Astrocyte of the spinal cord (primary cell): ENCODE data around the gene ACADS.

Experiments used
- DNase-seq: peaks from one replicate; pipeline ENCODE4 v3.0.0; 2011; ENCODE audit warnings: low read depth, low spot score
- H3K4me3 ChIP-seq: 2 replicates; pipeline ENCODE4 v1.5.1; 2011; ENCODE audit warnings: low read depth, mild to moderate bottlenecking, low read length, moderate library complexity
- in situ Hi-C: cut with HindIII; loops from 2 replicates; pipeline ENCODE4 v1.10.0; 2017; ENCODE audit warnings: low sequenced_read_pairs
- TF ChIP-seq, protein P1 (sequence below): IDR thresholded peaks from 2 replicates; pipeline ENCODE4 v1.5.1; 2012; ENCODE audit warnings: low read depth, mild to moderate bottlenecking, low read length, inconsistent platforms

ACADS gene

DNA sequence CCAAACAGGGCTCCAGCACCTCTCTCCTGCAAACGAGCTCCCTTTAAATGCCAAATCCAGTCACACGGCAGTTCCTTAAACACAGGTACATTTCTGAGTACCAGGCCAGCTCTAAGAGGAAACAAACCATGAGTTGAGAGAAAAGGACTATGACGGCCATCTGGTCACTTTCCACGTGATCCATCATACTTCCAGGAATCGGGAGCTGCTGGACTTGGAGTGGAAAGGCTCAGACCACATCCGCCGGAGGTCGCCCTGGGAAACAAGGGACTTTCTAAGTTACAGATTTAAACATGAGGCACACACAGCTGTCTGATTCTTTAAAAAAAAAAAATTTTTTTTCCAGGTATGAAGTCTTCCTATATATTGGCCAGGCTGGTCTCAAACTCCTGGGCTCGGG, 39.2 kb downstream of the ACADS start:
- no peak overlapping the region for H3K4me3 ChIP-seq
- DNase-seq, result no peak
- in situ Hi-C loops, result no loop called here
- TF ChIP-seq, protein P1, sequence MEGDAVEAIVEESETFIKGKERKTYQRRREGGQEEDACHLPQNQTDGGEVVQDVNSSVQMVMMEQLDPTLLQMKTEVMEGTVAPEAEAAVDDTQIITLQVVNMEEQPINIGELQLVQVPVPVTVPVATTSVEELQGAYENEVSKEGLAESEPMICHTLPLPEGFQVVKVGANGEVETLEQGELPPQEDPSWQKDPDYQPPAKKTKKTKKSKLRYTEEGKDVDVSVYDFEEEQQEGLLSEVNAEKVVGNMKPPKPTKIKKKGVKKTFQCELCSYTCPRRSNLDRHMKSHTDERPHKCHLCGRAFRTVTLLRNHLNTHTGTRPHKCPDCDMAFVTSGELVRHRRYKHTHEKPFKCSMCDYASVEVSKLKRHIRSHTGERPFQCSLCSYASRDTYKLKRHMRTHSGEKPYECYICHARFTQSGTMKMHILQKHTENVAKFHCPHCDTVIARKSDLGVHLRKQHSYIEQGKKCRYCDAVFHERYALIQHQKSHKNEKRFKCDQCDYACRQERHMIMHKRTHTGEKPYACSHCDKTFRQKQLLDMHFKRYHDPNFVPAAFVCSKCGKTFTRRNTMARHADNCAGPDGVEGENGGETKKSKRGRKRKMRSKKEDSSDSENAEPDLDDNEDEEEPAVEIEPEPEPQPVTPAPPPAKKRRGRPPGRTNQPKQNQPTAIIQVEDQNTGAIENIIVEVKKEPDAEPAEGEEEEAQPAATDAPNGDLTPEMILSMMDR, result no peak

- TF ChIP-seq, protein P1, result no peak
- in situ Hi-C loops, result no loop called here
- DNase-seq, result no peak
- H3K4me3 ChIP-seq, result no peak overlapping the region
These were observed 40.9 kb downstream of the ACADS start for GRCh38 chr12:120766566-120766965.

DNA sequence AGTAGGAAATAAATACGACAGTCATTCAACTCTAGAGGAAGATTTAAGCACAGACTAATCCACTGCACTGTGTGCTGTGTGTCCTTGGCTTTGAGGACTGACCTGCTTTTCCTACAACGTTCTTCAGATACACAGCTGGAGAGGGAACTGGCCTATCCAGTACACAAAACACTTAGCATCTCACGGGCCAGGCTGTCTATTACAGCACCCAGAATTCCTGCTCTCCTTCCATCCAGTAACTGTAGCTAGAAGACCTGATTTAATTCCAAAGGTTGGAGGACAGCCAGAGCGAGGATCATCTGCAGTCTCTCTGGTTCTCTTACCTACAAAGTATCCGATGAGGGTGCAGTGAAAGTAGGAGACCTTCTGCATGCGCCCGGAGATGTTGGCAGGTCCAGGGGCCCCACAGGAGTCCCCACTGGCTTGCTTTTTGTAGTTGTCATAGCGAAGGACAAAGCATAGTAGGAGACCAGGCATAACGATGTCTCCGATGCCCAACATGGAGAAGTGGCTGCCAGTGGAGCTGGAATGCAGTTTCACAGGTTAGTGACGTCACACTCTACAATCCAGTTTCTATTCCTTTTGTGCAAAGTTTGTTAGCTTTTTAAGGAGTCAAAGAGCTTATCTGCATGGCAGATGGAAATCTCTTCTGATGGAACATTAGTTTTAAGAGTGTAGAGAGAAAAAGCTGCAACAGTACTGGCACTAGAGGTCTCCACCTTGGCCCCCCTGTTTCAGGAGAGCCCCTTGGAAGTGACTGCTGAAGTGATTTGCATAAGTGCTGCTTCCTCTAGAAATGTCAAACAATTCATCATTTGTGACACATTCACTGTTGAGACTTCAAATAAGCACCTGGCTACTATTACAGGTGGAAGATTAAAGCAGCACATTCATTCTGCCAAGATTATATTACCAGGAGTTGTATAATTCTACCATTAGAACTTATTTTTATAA, 41.7 kb downstream of the ACADS start:
- no peak overlapping the region for H3K4me3 ChIP-seq
- no peak for DNase-seq
- in situ Hi-C loops, result no loop called here
- TF ChIP-seq, protein P1, result no peak

- TF ChIP-seq, protein P1, result no peak
- DNase-seq, result peak; percentile 18
- no peak overlapping the region for H3K4me3 ChIP-seq
- in situ Hi-C loops, result no loop called here
These were observed 45.5 kb downstream of the ACADS start for GRCh38 chr12:120771097-120771496.

DNA sequence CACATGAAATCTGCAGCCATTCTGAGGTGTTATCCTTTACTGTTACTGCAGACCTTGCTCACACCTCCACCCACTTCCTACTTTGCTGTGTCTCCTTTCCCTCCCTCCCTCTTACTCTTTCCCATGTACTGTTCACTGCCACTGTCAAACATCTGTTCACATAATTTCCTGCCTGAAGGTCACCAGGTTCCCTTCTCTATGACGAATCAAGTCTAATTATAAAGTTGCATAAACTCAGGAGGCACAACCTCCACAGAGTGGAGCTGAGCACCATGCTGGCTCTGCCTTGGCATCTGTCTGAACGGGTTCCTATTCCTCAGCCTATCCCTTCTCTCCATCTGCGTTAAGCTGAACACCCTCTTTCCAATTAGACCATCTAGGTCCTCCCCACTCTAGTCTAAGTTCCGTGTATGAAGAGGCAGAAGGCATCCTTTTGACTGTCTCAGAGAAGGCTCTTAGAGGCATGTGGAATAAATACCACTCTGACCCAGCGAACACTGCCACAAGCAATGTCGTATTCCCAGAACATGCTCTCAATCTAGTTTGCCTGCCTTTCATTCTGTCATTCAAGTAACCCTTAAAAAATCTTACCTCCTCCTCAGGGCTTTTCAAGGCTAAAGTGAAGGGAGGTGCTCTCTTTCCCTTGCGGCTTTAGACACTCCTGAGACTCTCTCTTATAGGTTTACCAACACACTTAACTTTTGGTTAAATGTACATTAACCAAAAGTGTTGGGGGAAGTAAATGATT, 48.7 kb downstream of the ACADS start:
- DNase-seq, result no peak
- in situ Hi-C loops, result no loop called here
- TF ChIP-seq, protein P1, result no peak

GRCh38 chr12:120775862-120776552, 50.4 kb downstream of the ACADS start:
- TF ChIP-seq, protein P1, result no peak
- H3K4me3 ChIP-seq, result no peak overlapping the region
- no peak for DNase-seq
- in situ Hi-C loops, result no loop called here

More for the DNA sequence above, 48.7 kb downstream of the ACADS start:
- no peak overlapping the region for H3K4me3 ChIP-seq
